Measurements from ENCODE around the gene TXNDC16.
"Not testable (repeated sequence)": the region's sequence is repeated elsewhere in the genome, so short reads cannot be mapped to it uniquely, and the experiment has no call there.

- not testable (repeated sequence) for TF ChIP-seq CTCF (IDR thresholded peaks at IDR 0.05; ENCODE audit: low read depth, low read length, poor library complexity, severe bottlenecking); EZH2phosphoT487 (IDR thresholded peaks at IDR 0.05; ENCODE audit: borderline replicate concordance, low read length)
Measured at GRCh38 chr14:52472251-52472650, 80.1 kb downstream of the TXNDC16 start.

All from DOHH2 (cell line).